IMR-90 (cell line): ENCODE data around the gene GAMT. TPM values are rescaled to one million over a fixed set of nuclear protein-coding genes. Genes with fewer than 3 reads are reported as not detected.

Source experiments
- ATAC-seq: fragments of 200-7000 bp; cut with Tn5 transposase; 2 replicates; pipeline ENCODE4 v1.9.1; 2020; ENCODE audit warnings: low read depth, mild to moderate bottlenecking, moderate library complexity
- BruUV-seq: library from RNA; stranded (reverse); fragments of 400-500 nt; replicated peaks from 2 replicates; lab custom pipeline; 2021; lab: Mats Ljungman, UMichigan
- CTCF ChIA-PET: fragments of 300-600 bp; formaldehyde crosslinking; extraction: SDS; loops from one replicate; lab custom pipeline; 2021; ENCODE audit warnings: antibody characterized with exemption; lab: Yijun Ruan, JAX
- POLR2A ChIA-PET: fragments of 300-600 bp; sonication (Branson Sonifier 250); formaldehyde crosslinking; loops from one replicate; lab custom pipeline; 2022; ENCODE audit warnings: antibody characterized with exemption; ENCODE audit not compliant: unreplicated experiment; lab: Charles Lee
- DNase-seq: peaks from one replicate; pipeline ENCODE4 v3.0.0; 2013
- H2AFZ ChIP-seq: replicated peaks from 2 replicates; pipeline ENCODE3; 2013; ENCODE audit warnings: low read length, mild to moderate bottlenecking; ENCODE audit not compliant: poor library complexity
- H2AK5ac ChIP-seq: 2 replicates; pipeline ENCODE4 v1.6.1; 2013; ENCODE audit warnings: low read depth, low read length, inconsistent platforms
- H2AK9ac ChIP-seq: replicated peaks from 2 replicates; pipeline ENCODE3; 2013; ENCODE audit warnings: mild to moderate bottlenecking, low read depth, low read length, moderate library complexity; ENCODE audit not compliant: poor library complexity
- H2BK120ac ChIP-seq: 2 replicates; pipeline ENCODE4 v1.6.1; 2013; ENCODE audit warnings: low read depth, low read length, inconsistent platforms
- H2BK15ac ChIP-seq: 3 replicates; pipeline ENCODE4 v1.6.1; 2013; ENCODE audit warnings: low read depth, low read length, inconsistent platforms
- H2BK20ac ChIP-seq: 2 replicates; pipeline ENCODE4 v1.6.1; 2013; ENCODE audit warnings: low read depth, mild to moderate bottlenecking, inconsistent platforms, low read length, moderate library complexity
- H2BK5ac ChIP-seq: 2 replicates; pipeline ENCODE4 v1.6.1; 2013; ENCODE audit warnings: mild to moderate bottlenecking, low read depth, low read length, inconsistent platforms; ENCODE audit not compliant: poor library complexity, severe bottlenecking
- H3K14ac ChIP-seq: replicated peaks from 2 replicates; pipeline ENCODE4 v1.6.1; 2013; ENCODE audit warnings: low read depth, low read length, inconsistent platforms
- H3K18ac ChIP-seq: 2 replicates; pipeline ENCODE4 v1.6.1; 2013; ENCODE audit warnings: low read depth, low read length, control low read depth
- H3K23ac ChIP-seq: 2 replicates; pipeline ENCODE4 v1.6.1; 2013; ENCODE audit warnings: low read depth, low read length, inconsistent platforms
- H3K27ac ChIP-seq: 2 replicates; pipeline ENCODE4 v1.5.1; 2013; ENCODE audit warnings: mild to moderate bottlenecking, control low read depth, low read length; ENCODE audit not compliant: insufficient read depth
- H3K27me3 ChIP-seq: 2 replicates; pipeline ENCODE4 v1.6.1; 2013; ENCODE audit warnings: low read length; ENCODE audit not compliant: control insufficient read depth, insufficient read depth
- H3K36me3 ChIP-seq: 2 replicates; pipeline ENCODE4 v1.6.1; 2013; ENCODE audit warnings: low read length, mixed read lengths; ENCODE audit not compliant: control insufficient read depth, insufficient read depth
- H3K4ac ChIP-seq: 2 replicates; pipeline ENCODE4 v1.6.1; 2013; ENCODE audit warnings: low read depth, low read length, inconsistent platforms
- H3K4me1 ChIP-seq: 2 replicates; pipeline ENCODE4 v1.6.1; 2013; ENCODE audit warnings: low read length, mixed read lengths; ENCODE audit not compliant: control insufficient read depth, insufficient read depth
- H3K4me2 ChIP-seq: 2 replicates; pipeline ENCODE4 v1.6.1; 2013; ENCODE audit warnings: low read depth, mild to moderate bottlenecking, control low read depth, low read length, moderate library complexity
- H3K4me3 ChIP-seq: 2 replicates; pipeline ENCODE4 v1.5.1; 2013; ENCODE audit warnings: low read depth, mild to moderate bottlenecking, control low read depth, low read length, moderate library complexity; ENCODE audit not compliant: insufficient read depth
- H3K56ac ChIP-seq: 2 replicates; pipeline ENCODE4 v1.6.1; 2013; ENCODE audit warnings: low read length, inconsistent platforms; ENCODE audit not compliant: insufficient read depth; ENCODE audit errors: extremely low read depth
- H3K79me1 ChIP-seq, 2 experiments: 2 replicates each; pipeline ENCODE4 v1.6.1; 2013; ENCODE audit warnings: low read length in 2 of 2, inconsistent platforms in 1 of 2, low read depth in 1 of 2
- H3K9ac ChIP-seq: 2 replicates; pipeline ENCODE4 v1.6.1; 2013; ENCODE audit warnings: low read depth, low read length, control low read depth
- H3K9me1 ChIP-seq: 2 replicates; pipeline ENCODE4 v1.6.1; 2013; ENCODE audit warnings: low read length, inconsistent platforms; ENCODE audit not compliant: insufficient read depth
- H3K9me3 ChIP-seq: 2 replicates; pipeline ENCODE4 v1.6.1; 2013; ENCODE audit warnings: low read length; ENCODE audit not compliant: control insufficient read depth, insufficient read depth
- H4K20me1 ChIP-seq: 2 replicates; pipeline ENCODE4 v1.6.1; 2013; ENCODE audit warnings: low read length, inconsistent platforms; ENCODE audit not compliant: insufficient read depth
- H4K5ac ChIP-seq: 2 replicates; pipeline ENCODE4 v1.6.1; 2013; ENCODE audit warnings: mild to moderate bottlenecking, low read depth, low read length, control low read depth
- H4K8ac ChIP-seq, 2 experiments: 2 replicates each; pipeline ENCODE4 v1.6.1; 2013; ENCODE audit warnings: low read depth in 2 of 2, low read length in 2 of 2, control low read depth in 1 of 2, inconsistent platforms in 1 of 2
- H4K91ac ChIP-seq: 2 replicates; pipeline ENCODE4 v1.6.1; 2013; ENCODE audit warnings: low read depth, low read length, inconsistent platforms; ENCODE audit not compliant: insufficient read depth
- BHLHE40 ChIP-seq: fragments of 150-350 bp; IDR thresholded peaks from 2 replicates; pipeline ENCODE4 v1.6.1; 2016; ENCODE audit warnings: mild to moderate bottlenecking, low read depth, low read length
- CEBPB ChIP-seq: IDR thresholded peaks from 2 replicates; pipeline ENCODE4 v1.6.1; 2012; ENCODE audit warnings: low read depth, low read length, improper control_type of control experiment
- CHD1 ChIP-seq: IDR thresholded peaks from 2 replicates; pipeline ENCODE4 v1.6.1; 2012; ENCODE audit warnings: low read depth, low read length, improper control_type of control experiment
- ELK1 ChIP-seq: fragments of 150-350 bp; IDR thresholded peaks from 2 replicates; pipeline ENCODE4 v1.6.1; 2016; ENCODE audit warnings: low read depth, mild to moderate bottlenecking, low read length, moderate library complexity, borderline replicate concordance
- FOS ChIP-seq: fragments of 150-350 bp; IDR thresholded peaks from 2 replicates; pipeline ENCODE4 v1.6.1; 2016; ENCODE audit warnings: low read depth, low read length
- MAZ ChIP-seq: IDR thresholded peaks from 2 replicates; pipeline ENCODE4 v1.6.1; 2012; ENCODE audit warnings: low read depth, mild to moderate bottlenecking, low read length, improper control_type of control experiment, moderate library complexity, borderline replicate concordance
- MXI1 ChIP-seq: IDR thresholded peaks from 2 replicates; pipeline ENCODE4 v1.6.1; 2012; ENCODE audit warnings: low read depth, mild to moderate bottlenecking, low read length, moderate library complexity, borderline replicate concordance
- NFE2L2 ChIP-seq: fragments of 150-350 bp; IDR thresholded peaks from 2 replicates; pipeline ENCODE4 v1.6.1; 2016; ENCODE audit warnings: low read depth, mild to moderate bottlenecking, low read length
- POLR2A ChIP-seq: IDR thresholded peaks from 2 replicates; pipeline ENCODE4 v1.6.1; 2012; ENCODE audit warnings: mild to moderate bottlenecking, low read depth, low read length
- RAD21 ChIP-seq: IDR thresholded peaks from 2 replicates; pipeline ENCODE4 v1.6.1; 2012; ENCODE audit warnings: low read length, improper control_type of control experiment
- RCOR1 ChIP-seq: IDR thresholded peaks from 2 replicates; pipeline ENCODE4 v1.6.1; 2012; ENCODE audit warnings: mild to moderate bottlenecking, low read length, improper control_type of control experiment; ENCODE audit not compliant: insufficient replicate concordance
- RFX5 ChIP-seq: IDR thresholded peaks from 2 replicates; pipeline ENCODE4 v1.8.0; 2012; ENCODE audit warnings: low read depth, mild to moderate bottlenecking, low read length, moderate library complexity
- SMC3 ChIP-seq: fragments of 150-350 bp; IDR thresholded peaks from 2 replicates; pipeline ENCODE4 v1.6.1; 2016; ENCODE audit warnings: low read depth, mild to moderate bottlenecking, antibody characterized with exemption, low read length, moderate library complexity
- USF2 ChIP-seq: fragments of 150-350 bp; IDR thresholded peaks from 2 replicates; pipeline ENCODE4 v1.6.1; 2017; ENCODE audit warnings: mild to moderate bottlenecking, antibody characterized with exemption, low read length, low read depth
- WGBS, 2 experiments: methylation state at CpG; one replicate each; pipeline versions ENCODE4 v1.1.5 to v1.1.7; 2013; ENCODE audit warnings: missing lambda C conversion rate in 2 of 2; ENCODE audit not compliant: insufficient read length in 1 of 2; ENCODE audit errors: extremely low coverage in 2 of 2; 5-methylcytosine and 5-hydroxymethylcytosine counted together
- dilution Hi-C: fragments of 300-500 bp; cut with HindIII; formaldehyde crosslinking; loops from one replicate; pipeline ENCODE4 v1.14.3; 2018; ENCODE audit warnings: low sequenced_read_pairs; ENCODE audit not compliant: unreplicated experiment
- in situ Hi-C: fragments of 300-500 bp; cut with MboI; formaldehyde crosslinking; loops from 3 replicates; pipeline ENCODE4 v1.14.3; 2019; ENCODE audit warnings: low sequenced_read_pairs, inconsistent platforms, mixed read lengths
- intact Hi-C: fragments of 100-400 bp; cut with micrococcal nuclease; formaldehyde crosslinking; loops from 2 replicates; pipeline ENCODE4 v1.10.0; 2022
- polyA plus RNA-seq, 3 experiments: library from polyadenylated mRNA; depleted of rRNA; stranded (reverse); fragments of >200 nt; gene quantifications; 2 replicates each; pipeline ENCODE4 v1.2.3, GENCODE V29; 2012; ENCODE audit warnings: low replicate concordance in 1 of 3
- total RNA-seq: library from RNA; depleted of rRNA; stranded (reverse); fragments of >200 nt; gene quantifications from 2 replicates; pipeline ENCODE4 v1.2.3, GENCODE V29; 2012

Gene GAMT
- total and polyA plus RNA-seq, 2 of the 4 experiments (the other 2 are of a cell fraction), result 22.8 to 51.8 TPM

GRCh38 chr19:1418951-1419738 lies 17.8 kb upstream of the GAMT start (continued):
- no peak for TF ChIP-seq NFE2L2
- no peak for TF ChIP-seq POLR2A

DNA sequence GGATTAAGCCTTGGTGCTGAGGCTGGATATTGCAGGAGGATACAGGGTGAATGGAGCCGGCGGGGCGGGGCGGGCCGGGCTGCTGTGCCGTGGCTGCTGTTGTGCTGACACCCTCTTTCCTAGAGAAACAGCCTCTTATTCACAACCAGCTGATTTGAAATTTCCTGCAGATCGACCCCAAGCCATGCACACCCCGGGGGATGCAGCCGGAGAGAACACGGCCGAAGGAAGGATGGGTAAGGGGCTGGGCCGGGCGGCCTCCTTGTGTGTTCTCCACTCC lies 17.1 kb upstream of the GAMT start:
- ATAC-seq (no peak), DNase-seq (no peak)
- H3K4ac ChIP-seq, result no peak overlapping the region
- H3K4me3 ChIP-seq, result no peak overlapping the region
- no peak overlapping the region for H2BK15ac ChIP-seq
- H2BK120ac ChIP-seq, result no peak overlapping the region
- peaks cover 17% of the 10 kb centered on the region for H3K9me1 ChIP-seq
- no peak overlapping the region for H3K4me2 ChIP-seq
- no peak overlapping the region for H3K23ac ChIP-seq
- peaks cover 90% of the 10 kb centered on the region for H4K20me1 ChIP-seq
- WGBS, 2 experiments, result 91% methylated on average over 7 of the region's 13 CpGs; no CpG with 5 or more reads in 1 of the 2 experiments
- H3K27me3 ChIP-seq, result no peaks in the 10 kb centered on the region
- no peak overlapping the region for H3K56ac ChIP-seq
- H3K9ac ChIP-seq, result no peak overlapping the region
- no peak overlapping the region for H4K5ac ChIP-seq
- no peak overlapping the region for H4K91ac ChIP-seq
- H3K9me3 ChIP-seq, result no peaks in the 10 kb centered on the region
- no peak overlapping the region for H3K18ac ChIP-seq
- no peak overlapping the region for H2BK20ac ChIP-seq
- H4K8ac ChIP-seq, result no peak overlapping the region
- ChIA-PET POLR2A (no interaction called here), CTCF (no interaction called here)
- no peak overlapping the region for H2AK9ac ChIP-seq
- H3K4me1 ChIP-seq, result peaks cover 19% of the 10 kb centered on the region
- no peak overlapping the region for H2AFZ ChIP-seq
- peaks cover 50% of the 10 kb centered on the region for H3K36me3 ChIP-seq
- H2AK5ac ChIP-seq, result no peak overlapping the region
- no peak overlapping the region for H2BK5ac ChIP-seq
- dilution Hi-C loops, result no loop called here
- BruUV-seq, result no TSS peak
- H3K27ac ChIP-seq, result no peak overlapping the region
- in situ Hi-C loops, result no loop called here
- H3K79me1 ChIP-seq, result peaks cover 7 to 71% of the 10 kb centered on the region in 2 experiments; a peak in 3 of 4 replicates
- H3K14ac ChIP-seq, result no peak overlapping the region
- intact Hi-C loops, result no loop called here
- TF ChIP-seq RAD21 (no peak), ELK1 (no peak), MXI1 (no peak), BHLHE40 (no peak), CHD1 (no peak), MAZ (no peak), CEBPB (no peak), NFE2L2 (no peak), USF2 (no peak), SMC3 (no peak), RCOR1 (no peak), RFX5 (no peak), FOS (no peak), POLR2A (no peak)
